PC-3 (cell line): ENCODE results near the gene VPS35L. TPM values are rescaled to one million over a fixed set of nuclear protein-coding genes. Genes with fewer than 3 reads are reported as not detected.
A peak's percentile ranks its signal among the peaks of the same experiment; 100 is the strongest.

Source experiments
- ATAC-seq: fragments of 200-7000 bp; cut with Tn5 transposase; 2 replicates; pipeline ENCODE4 v1.9.1; 2020; ENCODE audit warnings: mild to moderate bottlenecking, moderate library complexity
- BruUV-seq: library from RNA; stranded (reverse); fragments of 400-500 nt; replicated peaks from 2 replicates; lab custom pipeline; 2021; lab: Mats Ljungman, UMichigan
- CTCF ChIA-PET: fragments of 300-600 bp; sonication (Branson Sonifier 250); formaldehyde crosslinking; loops from one replicate; lab custom pipeline; 2022; ENCODE audit warnings: antibody characterized with exemption; lab: Charles Lee
- POLR2A ChIA-PET: fragments of 300-600 bp; sonication (Branson Sonifier 250); formaldehyde crosslinking; loops from one replicate; lab custom pipeline; 2022; ENCODE audit warnings: antibody characterized with exemption; ENCODE audit not compliant: unreplicated experiment; lab: Charles Lee
- DNase-seq: peaks from one replicate; pipeline ENCODE4 v3.0.0-alpha.2; 2015
- H2AFZ ChIP-seq: fragments of 300-600 bp; sonication (generic); 2 replicates; pipeline ENCODE4 v1.6.0; 2016; ENCODE audit warnings: antibody characterized with exemption, low read length
- H3F3A ChIP-seq: fragments of 300-600 bp; sonication (generic); one replicate; pipeline ENCODE4 v1.6.0; 2017; ENCODE audit warnings: antibody characterized with exemption, low read length, control low read depth, mild to moderate bottlenecking; ENCODE audit not compliant: unreplicated experiment
- H3K27ac ChIP-seq: fragments of 300-600 bp; sonication (generic); 2 replicates; pipeline ENCODE4 v1.5.1; 2016; ENCODE audit warnings: mild to moderate bottlenecking, low read length
- H3K27me3 ChIP-seq: fragments of 300-600 bp; sonication (generic); 2 replicates; pipeline ENCODE4 v1.6.1; 2016; ENCODE audit warnings: low read length, mixed read lengths
- H3K36me3 ChIP-seq: fragments of 300-600 bp; sonication (generic); 2 replicates; pipeline ENCODE4 v1.6.1; 2016; ENCODE audit warnings: low read depth, mixed run types, low read length, mixed read lengths
- H3K4me1 ChIP-seq: fragments of 300-600 bp; sonication (generic); 2 replicates; pipeline ENCODE4 v1.5.1; 2016; ENCODE audit warnings: low read length; ENCODE audit not compliant: insufficient read depth
- H3K4me2 ChIP-seq: fragments of 300-600 bp; sonication (generic); 2 replicates; pipeline ENCODE4 v1.6.0; 2016; ENCODE audit warnings: low read length
- H3K4me3 ChIP-seq: fragments of 300-600 bp; sonication (generic); 2 replicates; pipeline ENCODE4 v1.5.1; 2016; ENCODE audit warnings: mild to moderate bottlenecking, low read length, mixed read lengths
- H3K79me2 ChIP-seq: fragments of 300-600 bp; sonication (generic); 2 replicates; pipeline ENCODE4 v1.6.1; 2017; ENCODE audit warnings: low read length, mixed read lengths
- H3K9ac ChIP-seq: fragments of 300-600 bp; sonication (generic); 2 replicates; pipeline ENCODE4 v1.6.0; 2016; ENCODE audit warnings: mild to moderate bottlenecking, low read length
- H3K9me2 ChIP-seq: fragments of 300-600 bp; sonication (generic); replicated peaks from 2 replicates; pipeline ENCODE4 v1.6.1; 2016; ENCODE audit warnings: mixed run types, low read length, mixed read lengths
- H3K9me3 ChIP-seq: fragments of 300-600 bp; sonication (generic); 2 replicates; pipeline ENCODE4 v1.6.1; 2016; ENCODE audit warnings: low read length, mixed read lengths
- H4K20me1 ChIP-seq: fragments of 300-600 bp; sonication (generic); 2 replicates; pipeline ENCODE4 v1.6.1; 2016; ENCODE audit warnings: low read length, mixed read lengths
- CTCF ChIP-seq: fragments of 300-600 bp; sonication (generic); conservative IDR thresholded peaks from 2 replicates; pipeline ENCODE4 v1.5.1; 2017; ENCODE audit warnings: antibody characterized with exemption, low read depth, mild to moderate bottlenecking, low read length
- EZH2 ChIP-seq: fragments of 300-600 bp; sonication (generic); IDR thresholded peaks from one replicate; pipeline ENCODE4 v1.6.1; 2017; ENCODE audit warnings: antibody characterized with exemption, mild to moderate bottlenecking, low read length; ENCODE audit not compliant: unreplicated experiment
- EZH2phosphoT487 ChIP-seq: fragments of 300-600 bp; sonication (generic); IDR thresholded peaks from 2 replicates; pipeline ENCODE4 v1.6.1; 2018; ENCODE audit warnings: mild to moderate bottlenecking, antibody characterized with exemption, low read length, borderline replicate concordance
- intact Hi-C: fragments of 100-400 bp; cut with micrococcal nuclease; formaldehyde crosslinking; loops from 2 replicates; pipeline ENCODE4 v1.9.0; 2023
- total RNA-seq: library from RNA; depleted of rRNA; stranded (reverse); fragments of >200 nt; gene quantifications from 2 replicates; pipeline ENCODE4 v1.2.3, GENCODE V29; 2014

VPS35L gene
- total RNA-seq, 1 experiment from 2014 or later: 2.9 TPM

- Histone ChIP-seq H3K79me2 (no peaks in the 10 kb centered on the region), H3K9me3 (no peaks in the 10 kb centered on the region), H3K9me2 (no peaks in the 10 kb centered on the region), H3F3A (no peaks in the 10 kb centered on the region), H3K27me3 (no peaks in the 10 kb centered on the region), H4K20me1 (no peaks in the 10 kb centered on the region), H3K36me3 (no peaks in the 10 kb centered on the region), H3K4me3 (no peak overlapping the region), H3K4me2 (no peak overlapping the region), H2AFZ (no peak overlapping the region), H3K9ac (no peak overlapping the region), H3K27ac (no peak overlapping the region), H3K4me1 (peaks cover 8% of the 10 kb centered on the region)
- BruUV-seq: no TSS peak
- DNase-seq: no peak
- intact Hi-C loops: no loop called here
- ChIA-PET POLR2A (no interaction called here), CTCF (no interaction called here)
- no peak for TF ChIP-seq EZH2phosphoT487
- TF ChIP-seq EZH2: no peak
- TF ChIP-seq CTCF: no peak
- ATAC-seq: no peak
Measured at GRCh38 chr16:19690196-19690595, 134.7 kb downstream of the VPS35L start.

GRCh38 chr16:19691161-19691711 lies 135.7 kb downstream of the VPS35L start:
- DNase-seq: peak; percentile 53
- ChIA-PET POLR2A (no interaction called here), CTCF (no interaction called here)
- peak overlapping the region; percentile 54; the same call in 1 of the 2 replicates for H2AFZ ChIP-seq
- H3K79me2 ChIP-seq: no peaks in the 10 kb centered on the region
- H3K9me3 ChIP-seq: no peaks in the 10 kb centered on the region
- intact Hi-C loops: no loop called here
- no peaks in the 10 kb centered on the region for H3K9me2 ChIP-seq
- peak; percentile 77 for ATAC-seq
- H3K36me3 ChIP-seq: no peaks in the 10 kb centered on the region
- no TSS peak for BruUV-seq
- TF ChIP-seq EZH2 (no peak), CTCF (no peak), EZH2phosphoT487 (no peak)
- no peaks in the 10 kb centered on the region for H4K20me1 ChIP-seq
- no peak overlapping the region for H3K4me3 ChIP-seq
- H3K27me3 ChIP-seq: no peaks in the 10 kb centered on the region
- peaks cover 12% of the 10 kb centered on the region for H3K4me1 ChIP-seq
- no peak overlapping the region for H3K9ac ChIP-seq
- H3K27ac ChIP-seq: peak overlapping the region; percentile 32
- 0 out of 2 replicates have a peak overlapping the region, but pooled peaks have one; percentile 2 for H3K4me2 ChIP-seq
- no peaks in the 10 kb centered on the region for H3F3A ChIP-seq

GRCh38 chr16:19694989-19695388 lies 139.5 kb downstream of the VPS35L start:
- ATAC-seq (no peak), DNase-seq (no peak)
- no peaks in the 10 kb centered on the region for H3F3A ChIP-seq
- no peak overlapping the region for H3K9ac ChIP-seq
- TF ChIP-seq CTCF (no peak), EZH2phosphoT487 (no peak), EZH2 (no peak)
- 0 out of 2 replicates have a peak, but pooled peaks cover 4% of the 10 kb centered on the region for H3K79me2 ChIP-seq
- intact Hi-C loops: loop anchor here (5.0 kb wide), 3 partner anchors 57 to 192 kb away; no protein-coding TSS in a partner anchor
- ChIA-PET POLR2A (interaction anchor here (0.6 kb wide), 1 partner anchor 140 kb away, joined by 3 read pairs; no protein-coding TSS in a partner anchor), CTCF (no interaction called here)
- peaks cover 37% of the 10 kb centered on the region for H3K4me1 ChIP-seq
- no peaks in the 10 kb centered on the region for H3K9me2 ChIP-seq
- H3K27ac ChIP-seq: no peak overlapping the region
- H3K36me3 ChIP-seq: no peaks in the 10 kb centered on the region
- no peak overlapping the region for H3K4me2 ChIP-seq
- BruUV-seq: no TSS peak
- no peak overlapping the region for H3K4me3 ChIP-seq
- no peaks in the 10 kb centered on the region for H3K9me3 ChIP-seq
- no peaks in the 10 kb centered on the region for H3K27me3 ChIP-seq
- H4K20me1 ChIP-seq: no peaks in the 10 kb centered on the region
- no peak overlapping the region for H2AFZ ChIP-seq
